Measurements from ENCODE around the gene CCDC180. TPM values are rescaled to one million over a fixed set of nuclear protein-coding genes. Genes with fewer than 3 reads are reported as not detected.

Gene CCDC180
- total and polyA plus RNA-seq, 10 of the 15 experiments (the other 5 are each of a cell fraction or from before 2014, with no cell fraction given) = 0.31 to 1.1 (median 0.57) TPM

DNA sequence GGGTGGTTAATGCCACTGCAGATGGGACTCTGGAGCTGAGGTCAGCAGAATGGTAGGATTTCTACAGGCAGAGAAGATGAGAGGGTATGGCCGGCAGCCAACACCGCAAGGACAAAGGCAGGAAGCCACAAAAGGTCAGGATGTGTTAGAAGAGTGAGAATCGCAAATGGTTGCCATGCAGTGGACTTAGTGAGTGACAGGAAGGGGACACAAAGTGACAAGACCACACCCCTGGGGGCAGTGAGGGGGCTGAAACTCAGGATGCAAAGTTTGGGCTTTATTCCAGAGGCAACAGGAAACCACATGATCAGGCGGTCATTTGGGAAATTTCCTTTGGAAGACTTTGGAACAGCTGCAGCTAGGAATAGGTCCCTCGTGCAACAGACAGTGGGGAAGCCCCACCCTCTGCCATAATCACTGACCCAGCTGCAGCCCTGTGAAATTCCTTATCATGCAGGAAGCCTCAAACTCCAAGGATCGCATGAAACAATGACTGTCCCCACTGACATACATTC, 14.2 kb upstream of the CCDC180 start (continued):
- TF ChIP-seq, protein P1, sequence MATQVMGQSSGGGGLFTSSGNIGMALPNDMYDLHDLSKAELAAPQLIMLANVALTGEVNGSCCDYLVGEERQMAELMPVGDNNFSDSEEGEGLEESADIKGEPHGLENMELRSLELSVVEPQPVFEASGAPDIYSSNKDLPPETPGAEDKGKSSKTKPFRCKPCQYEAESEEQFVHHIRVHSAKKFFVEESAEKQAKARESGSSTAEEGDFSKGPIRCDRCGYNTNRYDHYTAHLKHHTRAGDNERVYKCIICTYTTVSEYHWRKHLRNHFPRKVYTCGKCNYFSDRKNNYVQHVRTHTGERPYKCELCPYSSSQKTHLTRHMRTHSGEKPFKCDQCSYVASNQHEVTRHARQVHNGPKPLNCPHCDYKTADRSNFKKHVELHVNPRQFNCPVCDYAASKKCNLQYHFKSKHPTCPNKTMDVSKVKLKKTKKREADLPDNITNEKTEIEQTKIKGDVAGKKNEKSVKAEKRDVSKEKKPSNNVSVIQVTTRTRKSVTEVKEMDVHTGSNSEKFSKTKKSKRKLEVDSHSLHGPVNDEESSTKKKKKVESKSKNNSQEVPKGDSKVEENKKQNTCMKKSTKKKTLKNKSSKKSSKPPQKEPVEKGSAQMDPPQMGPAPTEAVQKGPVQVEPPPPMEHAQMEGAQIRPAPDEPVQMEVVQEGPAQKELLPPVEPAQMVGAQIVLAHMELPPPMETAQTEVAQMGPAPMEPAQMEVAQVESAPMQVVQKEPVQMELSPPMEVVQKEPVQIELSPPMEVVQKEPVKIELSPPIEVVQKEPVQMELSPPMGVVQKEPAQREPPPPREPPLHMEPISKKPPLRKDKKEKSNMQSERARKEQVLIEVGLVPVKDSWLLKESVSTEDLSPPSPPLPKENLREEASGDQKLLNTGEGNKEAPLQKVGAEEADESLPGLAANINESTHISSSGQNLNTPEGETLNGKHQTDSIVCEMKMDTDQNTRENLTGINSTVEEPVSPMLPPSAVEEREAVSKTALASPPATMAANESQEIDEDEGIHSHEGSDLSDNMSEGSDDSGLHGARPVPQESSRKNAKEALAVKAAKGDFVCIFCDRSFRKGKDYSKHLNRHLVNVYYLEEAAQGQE (IDR thresholded peaks at IDR 0.05; ENCODE audit: low read depth, low read length) = no peak

DNA sequence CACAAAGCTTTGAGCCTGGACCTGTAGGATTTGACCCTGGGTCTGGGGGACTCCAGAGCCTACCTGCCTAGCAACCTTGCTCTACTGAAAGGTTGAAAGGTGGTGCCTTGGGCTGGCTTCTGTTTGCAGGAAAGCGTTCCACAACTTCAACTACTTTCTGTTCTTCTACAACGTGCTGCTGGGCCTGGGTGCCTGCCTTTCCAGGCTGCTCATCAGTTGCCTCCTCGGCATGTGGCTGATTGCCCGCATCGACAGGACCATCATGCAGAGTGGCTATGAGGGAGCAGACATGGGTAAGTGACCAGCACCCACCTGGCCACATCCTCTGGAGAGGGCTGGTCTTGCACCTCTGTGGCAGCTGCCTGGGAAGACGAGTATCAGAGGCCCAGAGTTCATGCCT, 13.6 kb upstream of the CCDC180 start:
- ChIA-PET SMC1A (ENCODE audit: uncharacterized antibody, unreplicated experiment) (interaction anchor here (1.1 kb wide), 1 partner anchor 48 kb away, joined by 3 read pairs; no protein-coding TSS in a partner anchor), CTCF (no interaction called here), POLR2A (no interaction called here), RAD21 (ENCODE audit: unreplicated experiment) (no interaction called here)
- no peak overlapping the region for H3K4me3 ChIP-seq
- DNase-seq (ENCODE audit: low read depth, low spot score) (no peak), FAIRE-seq (no peak), ATAC-seq (no peak)
- BruUV-seq (replicated peaks) = no TSS peak
- intact Hi-C loops (cut with micrococcal nuclease; ENCODE audit: unreplicated experiment) (no loop called here), in situ Hi-C loops (cut with MboI) (no loop called here)
- H3K9me3 ChIP-seq (replicated peaks; ENCODE audit: control insufficient read depth, insufficient read depth, low read length) = peaks cover 2% of the 10 kb centered on the region; the same call in 1 of the 3 replicates
- H3K9ac ChIP-seq (ENCODE audit: control insufficient read depth, insufficient read depth, low read length) = no peak overlapping the region
- no peak overlapping the region for H3K4me2 ChIP-seq (ENCODE audit: control insufficient read depth, insufficient read depth)
- H3K79me2 ChIP-seq (ENCODE audit: control insufficient read depth, insufficient read depth, low read length) = no peaks in the 10 kb centered on the region
- no peak overlapping the region for H3K27ac ChIP-seq (ENCODE audit: control insufficient read depth, insufficient read depth)
- TF ChIP-seq EZH2 (IDR thresholded peaks at IDR 0.05; ENCODE audit: borderline replicate concordance, control insufficient read depth, low read depth, low read length) (no peak), TCF7 (IDR thresholded peaks at IDR 0.05; ENCODE audit: borderline replicate concordance) (no peak), NFXL1 (IDR thresholded peaks at IDR 0.05; ENCODE audit: borderline replicate concordance) (no peak)
- TF ChIP-seq, protein P2, sequence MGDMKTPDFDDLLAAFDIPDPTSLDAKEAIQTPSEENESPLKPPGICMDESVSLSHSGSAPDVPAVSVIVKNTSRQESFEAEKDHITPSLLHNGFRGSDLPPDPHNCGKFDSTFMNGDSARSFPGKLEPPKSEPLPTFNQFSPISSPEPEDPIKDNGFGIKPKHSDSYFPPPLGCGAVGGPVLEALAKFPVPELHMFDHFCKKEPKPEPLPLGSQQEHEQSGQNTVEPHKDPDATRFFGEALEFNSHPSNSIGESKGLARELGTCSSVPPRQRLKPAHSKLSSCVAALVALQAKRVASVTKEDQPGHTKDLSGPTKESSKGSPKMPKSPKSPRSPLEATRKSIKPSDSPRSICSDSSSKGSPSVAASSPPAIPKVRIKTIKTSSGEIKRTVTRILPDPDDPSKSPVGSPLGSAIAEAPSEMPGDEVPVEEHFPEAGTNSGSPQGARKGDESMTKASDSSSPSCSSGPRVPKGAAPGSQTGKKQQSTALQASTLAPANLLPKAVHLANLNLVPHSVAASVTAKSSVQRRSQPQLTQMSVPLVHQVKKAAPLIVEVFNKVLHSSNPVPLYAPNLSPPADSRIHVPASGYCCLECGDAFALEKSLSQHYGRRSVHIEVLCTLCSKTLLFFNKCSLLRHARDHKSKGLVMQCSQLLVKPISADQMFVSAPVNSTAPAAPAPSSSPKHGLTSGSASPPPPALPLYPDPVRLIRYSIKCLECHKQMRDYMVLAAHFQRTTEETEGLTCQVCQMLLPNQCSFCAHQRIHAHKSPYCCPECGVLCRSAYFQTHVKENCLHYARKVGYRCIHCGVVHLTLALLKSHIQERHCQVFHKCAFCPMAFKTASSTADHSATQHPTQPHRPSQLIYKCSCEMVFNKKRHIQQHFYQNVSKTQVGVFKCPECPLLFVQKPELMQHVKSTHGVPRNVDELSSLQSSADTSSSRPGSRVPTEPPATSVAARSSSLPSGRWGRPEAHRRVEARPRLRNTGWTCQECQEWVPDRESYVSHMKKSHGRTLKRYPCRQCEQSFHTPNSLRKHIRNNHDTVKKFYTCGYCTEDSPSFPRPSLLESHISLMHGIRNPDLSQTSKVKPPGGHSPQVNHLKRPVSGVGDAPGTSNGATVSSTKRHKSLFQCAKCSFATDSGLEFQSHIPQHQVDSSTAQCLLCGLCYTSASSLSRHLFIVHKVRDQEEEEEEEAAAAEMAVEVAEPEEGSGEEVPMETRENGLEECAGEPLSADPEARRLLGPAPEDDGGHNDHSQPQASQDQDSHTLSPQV (IDR thresholded peaks at IDR 0.05) = no peak
- WGBS (ENCODE audit: insufficient coverage, insufficient replicate concordance, low lambda C conversion rate, missing lambda C conversion rate) = 40% methylated on average over 6 of the region's 6 CpGs
- no peaks in the 10 kb centered on the region for H4K20me1 ChIP-seq (ENCODE audit: control insufficient read depth, insufficient read depth)
- no peak overlapping the region for H2AFZ ChIP-seq (ENCODE audit: control insufficient read depth, low read depth, low read length)
- no peaks in the 10 kb centered on the region for H3K4me1 ChIP-seq (ENCODE audit: control insufficient read depth, insufficient read depth, low read length)
- H3K36me3 ChIP-seq (ENCODE audit: control insufficient read depth in 2 of 2, insufficient read depth in 2 of 2, low read length in 1 of 2) = no peaks in the 10 kb centered on the region
- no peaks in the 10 kb centered on the region; a peak in 1 of 4 replicates for H3K27me3 ChIP-seq (replicated peaks in 1 of 2; ENCODE audit: control insufficient read depth in 2 of 2, insufficient read depth in 2 of 2, low read length in 1 of 2)
